GM23248 (cell line): ENCODE results near the gene MVB12B. TPM values are rescaled to one million over a fixed set of nuclear protein-coding genes. Genes with fewer than 3 reads are reported as not detected.
A peak's percentile ranks its signal among the peaks of the same experiment; 100 is the strongest.

Experiments used
- DNase-seq: peaks from one replicate; pipeline ENCODE4 v3.0.0-alpha.2; 2015
- H2AFZ ChIP-seq: fragments of 200-600 bp; sonication (generic); 2 replicates; pipeline ENCODE4 v1.6.1; 2016; ENCODE audit warnings: antibody characterized with exemption
- H3F3A ChIP-seq: fragments of 200-600 bp; sonication (generic); 2 replicates; pipeline ENCODE4 v1.6.1; 2016; ENCODE audit warnings: mild to moderate bottlenecking, antibody characterized with exemption, mixed run types; ENCODE audit not compliant: insufficient read depth
- H3K27ac ChIP-seq: fragments of 200-600 bp; sonication (generic); 2 replicates; pipeline ENCODE4 v1.5.1; 2016; ENCODE audit warnings: mild to moderate bottlenecking
- H3K27me3 ChIP-seq: fragments of 200-600 bp; sonication (generic); replicated peaks from 2 replicates; pipeline ENCODE4 v1.6.1; 2016; ENCODE audit warnings: mild to moderate bottlenecking; ENCODE audit not compliant: insufficient read depth
- H3K36me3 ChIP-seq: fragments of 200-600 bp; sonication (generic); 2 replicates; pipeline ENCODE4 v1.6.1; 2016; ENCODE audit warnings: low read depth, mild to moderate bottlenecking
- H3K4me1 ChIP-seq: fragments of 200-600 bp; sonication (generic); 2 replicates; pipeline ENCODE4 v1.6.1; 2016; ENCODE audit warnings: mild to moderate bottlenecking; ENCODE audit not compliant: insufficient read depth
- H3K4me2 ChIP-seq: fragments of 200-600 bp; sonication (generic); one replicate; pipeline ENCODE4 v1.6.1; 2016; ENCODE audit warnings: mild to moderate bottlenecking; ENCODE audit not compliant: unreplicated experiment
- H3K4me3 ChIP-seq: fragments of 200-600 bp; sonication (generic); 2 replicates; pipeline ENCODE4 v1.5.1; 2016; ENCODE audit warnings: mild to moderate bottlenecking
- H3K79me2 ChIP-seq: fragments of 200-600 bp; sonication (generic); 2 replicates; pipeline ENCODE4 v1.6.1; 2016; ENCODE audit warnings: mild to moderate bottlenecking; ENCODE audit not compliant: insufficient read depth
- H3K9ac ChIP-seq: fragments of 200-600 bp; sonication (generic); 2 replicates; pipeline ENCODE4 v1.6.1; 2016; ENCODE audit warnings: mild to moderate bottlenecking
- H3K9me2 ChIP-seq: fragments of 200-600 bp; sonication (generic); 2 replicates; pipeline ENCODE4 v1.6.1; 2016; ENCODE audit warnings: mixed run types, mild to moderate bottlenecking, moderate library complexity; ENCODE audit not compliant: insufficient read depth
- H3K9me3 ChIP-seq: fragments of 200-600 bp; sonication (generic); one replicate; pipeline ENCODE4 v1.6.1; 2017; ENCODE audit warnings: low read depth
- H4K20me1 ChIP-seq: fragments of 200-600 bp; sonication (generic); 2 replicates; pipeline ENCODE4 v1.6.0; 2016; ENCODE audit not compliant: insufficient read depth
- EZH2 ChIP-seq: fragments of 200-600 bp; sonication (generic); IDR thresholded peaks from 2 replicates; pipeline ENCODE4 v1.6.1; 2018; ENCODE audit warnings: antibody characterized with exemption, mild to moderate bottlenecking; ENCODE audit not compliant: insufficient read depth, poor library complexity, severe bottlenecking
- EZH2phosphoT487 ChIP-seq: fragments of 200-600 bp; sonication (generic); IDR thresholded peaks from 2 replicates; pipeline ENCODE4 v1.6.1; 2018; ENCODE audit warnings: antibody characterized with exemption, moderate library complexity, mild to moderate bottlenecking, low read depth; ENCODE audit not compliant: insufficient read depth
- WGBS, 2 experiments: methylation state at CpG; one replicate each; pipeline ENCODE4 v1.1.6; 2015 to 2017; ENCODE audit warnings: low lambda C conversion rate in 2 of 2, low coverage in 1 of 2; ENCODE audit errors: missing lambda C conversion rate in 2 of 2; 5-methylcytosine and 5-hydroxymethylcytosine counted together
- in situ Hi-C: fragments of 300-500 bp; cut with MboI; formaldehyde crosslinking; loops from 2 replicates; pipeline ENCODE4 v1.15.0; 2020
- polyA plus RNA-seq: library from polyadenylated mRNA; unstranded; fragments of >200 nt; fragmentation: Nextera tagmentation; extraction: Ambion mirVana; gene quantifications from 2 replicates; pipeline ENCODE4 v1.2.1, GENCODE V29; 2016
- total RNA-seq: library from RNA; depleted of rRNA; stranded (reverse); fragments of >200 nt; shearing (Covaris generic); gene quantifications from 2 replicates; pipeline ENCODE4 v1.2.3, GENCODE V29; 2014

The MVB12B gene
- total and polyA plus RNA-seq, 2 experiments from 2014 or later: 2.4 to 5.5 TPM

GRCh38 chr9:126399789-126400188, 73.2 kb downstream of the MVB12B start:
- Histone ChIP-seq H3K79me2 (no peaks in the 10 kb centered on the region), H3K4me3 (no peak overlapping the region), H3K4me1 (peaks cover 6% of the 10 kb centered on the region; the same call in 1 of the 2 replicates), H3F3A (no peaks in the 10 kb centered on the region), H3K9me3 (no peaks in the 10 kb centered on the region), H3K36me3 (no peaks in the 10 kb centered on the region), H3K27me3 (no peaks in the 10 kb centered on the region), H4K20me1 (no peaks in the 10 kb centered on the region), H3K27ac (no peak overlapping the region), H3K4me2 (no peak overlapping the region), H3K9ac (no peak overlapping the region), H2AFZ (no peak overlapping the region), H3K9me2 (no peaks in the 10 kb centered on the region)
- no peak for DNase-seq
- in situ Hi-C loops: loop anchor here (5.0 kb wide), 1 partner anchor 97 kb away; no protein-coding TSS in a partner anchor
- WGBS, 2 experiments: 94 to 95% methylated on average over 10 of the region's 10 CpGs
- TF ChIP-seq EZH2: no peak
- TF ChIP-seq EZH2phosphoT487: no peak

GRCh38 chr9:126400571-126400970, 73.9 kb downstream of the MVB12B start:
- no peaks in the 10 kb centered on the region for H3K27me3 ChIP-seq
- no peaks in the 10 kb centered on the region for H3K79me2 ChIP-seq
- H3K27ac ChIP-seq: no peak overlapping the region
- H3K4me3 ChIP-seq: no peak overlapping the region
- no peaks in the 10 kb centered on the region for H3K36me3 ChIP-seq
- H3F3A ChIP-seq: no peaks in the 10 kb centered on the region
- DNase-seq: no peak
- H3K9ac ChIP-seq: no peak overlapping the region
- WGBS, 2 experiments: 45 to 52% methylated on average over 11 of the region's 11 CpGs
- TF ChIP-seq EZH2phosphoT487: no peak
- no peak for TF ChIP-seq EZH2
- no peak overlapping the region for H3K4me2 ChIP-seq
- in situ Hi-C loops: no loop called here
- no peaks in the 10 kb centered on the region for H4K20me1 ChIP-seq
- H3K9me3 ChIP-seq: no peaks in the 10 kb centered on the region
- H2AFZ ChIP-seq: no peak overlapping the region
- H3K4me1 ChIP-seq: peaks cover 6% of the 10 kb centered on the region; the same call in 1 of the 2 replicates
- no peaks in the 10 kb centered on the region for H3K9me2 ChIP-seq

GRCh38 chr9:126401107-126401506, 74.5 kb downstream of the MVB12B start:
- Histone ChIP-seq H3K4me2 (no peak overlapping the region), H3K79me2 (no peaks in the 10 kb centered on the region), H3K9ac (no peak overlapping the region), H3K4me1 (peaks cover 10% of the 10 kb centered on the region), H3K27ac (no peak overlapping the region), H3K9me2 (no peaks in the 10 kb centered on the region), H3K36me3 (no peaks in the 10 kb centered on the region), H3K4me3 (no peak overlapping the region), H4K20me1 (no peaks in the 10 kb centered on the region), H3K9me3 (no peaks in the 10 kb centered on the region), H3F3A (peaks cover 3% of the 10 kb centered on the region; the same call in 1 of the 2 replicates), H3K27me3 (no peaks in the 10 kb centered on the region), H2AFZ (no peak overlapping the region)
- WGBS, 2 experiments: 42 to 58% methylated on average over 6 of the region's 6 CpGs
- no peak for DNase-seq
- TF ChIP-seq EZH2phosphoT487 (no peak), EZH2 (no peak)
- in situ Hi-C loops: no loop called here

GRCh38 chr9:126401581-126401980, 75.0 kb downstream of the MVB12B start:
- Histone ChIP-seq H3K27ac (no peak overlapping the region), H4K20me1 (no peaks in the 10 kb centered on the region), H2AFZ (no peak overlapping the region), H3K79me2 (no peaks in the 10 kb centered on the region), H3K4me3 (no peak overlapping the region), H3K27me3 (no peaks in the 10 kb centered on the region), H3K36me3 (no peaks in the 10 kb centered on the region), H3K9me2 (no peaks in the 10 kb centered on the region), H3F3A (peaks cover 8% of the 10 kb centered on the region; the same call in 1 of the 2 replicates), H3K4me1 (peaks cover 14% of the 10 kb centered on the region), H3K9me3 (no peaks in the 10 kb centered on the region), H3K4me2 (no peak overlapping the region), H3K9ac (no peak overlapping the region)
- no peak for TF ChIP-seq EZH2phosphoT487
- no peak for TF ChIP-seq EZH2
- no peak for DNase-seq
- in situ Hi-C loops: no loop called here
- WGBS, 2 experiments: 95 to 96% methylated on average over 12 of the region's 12 CpGs

- no peak for TF ChIP-seq EZH2phosphoT487
- TF ChIP-seq EZH2: no peak
- Histone ChIP-seq H3K9me2 (no peaks in the 10 kb centered on the region), H3K36me3 (no peaks in the 10 kb centered on the region), H3K9ac (no peak overlapping the region), H3K4me2 (no peak overlapping the region), H3K9me3 (no peaks in the 10 kb centered on the region), H4K20me1 (no peaks in the 10 kb centered on the region), H3K4me1 (peaks cover 27% of the 10 kb centered on the region), H3K79me2 (no peaks in the 10 kb centered on the region), H3K27ac (no peak overlapping the region), H3K4me3 (no peak overlapping the region), H3K27me3 (no peaks in the 10 kb centered on the region), H2AFZ (no peak overlapping the region), H3F3A (peaks cover 12% of the 10 kb centered on the region; the same call in 1 of the 2 replicates)
- whole genome bisulfite sequencing, 2 experiments: 86 to 93% methylated on average over 5 of the region's 5 CpGs
- DNase-seq: peak; percentile 32
- in situ Hi-C loops: no loop called here
These were observed 76.8 kb downstream of the MVB12B start for GRCh38 chr9:126403397-126403796.
